SK-N-SH treated with all-trans-retinoic acid at 6 μM for 48 hours (cell line): Measurements from ENCODE around the gene SSRP1.

Source experiments
- ATAC-seq: fragments of 200-7000 bp; cut with Tn5 transposase; 3 replicates; pipeline ENCODE4 v1.9.1; 2020; ENCODE audit warnings: mild to moderate bottlenecking, moderate library complexity
- ARNTL ChIP-seq: fragments of 450-650 bp; formaldehyde crosslinking; IDR thresholded peaks from 2 replicates; pipeline ENCODE4 v1.5.0; 2020; ENCODE audit warnings: low read depth, mild to moderate bottlenecking, moderate library complexity, borderline replicate concordance
- BACH2 ChIP-seq: fragments of 250-450 bp; sonication (Bioruptor Pico); IDR thresholded peaks from 2 replicates; pipeline ENCODE4 v1.9.0; 2021; ENCODE audit warnings: mild to moderate bottlenecking, borderline replicate concordance
- CREB5 ChIP-seq: fragments of 250-450 bp; sonication (Bioruptor Pico); IDR thresholded peaks from 2 replicates; pipeline ENCODE4 v1.5.1; 2020; ENCODE audit warnings: low read depth, mild to moderate bottlenecking, moderate library complexity
- CSDC2 ChIP-seq: fragments of 250-450 bp; sonication (Bioruptor Pico); IDR thresholded peaks from 2 replicates; pipeline ENCODE4 v1.5.0; 2020; ENCODE audit warnings: mild to moderate bottlenecking, moderate library complexity
- CSRNP3 ChIP-seq: fragments of 250-450 bp; sonication (Bioruptor Pico); IDR thresholded peaks from 2 replicates; pipeline ENCODE4 v1.5.1; 2021; ENCODE audit warnings: mild to moderate bottlenecking, moderate library complexity
- ESRRG ChIP-seq: fragments of 250-450 bp; sonication (Bioruptor Pico); IDR thresholded peaks from 2 replicates; pipeline ENCODE4 v1.6.1; 2021; ENCODE audit warnings: mild to moderate bottlenecking
- GLIS3 ChIP-seq: fragments of 250-450 bp; sonication (Bioruptor Pico); IDR thresholded peaks from 2 replicates; pipeline ENCODE4 v1.5.0; 2020; ENCODE audit warnings: mild to moderate bottlenecking, moderate library complexity
- ISL1 ChIP-seq: fragments of 250-450 bp; sonication (Bioruptor Pico); IDR thresholded peaks from 2 replicates; pipeline ENCODE4 v2.1.2; 2022; ENCODE audit warnings: mild to moderate bottlenecking, moderate library complexity
- OSR1 ChIP-seq: fragments of 250-450 bp; sonication (Bioruptor Pico); IDR thresholded peaks from 2 replicates; pipeline ENCODE4 v1.8.0; 2022; ENCODE audit warnings: moderate library complexity, mild to moderate bottlenecking, inconsistent platforms
- PATZ1 ChIP-seq: fragments of 250-450 bp; sonication (Bioruptor Pico); IDR thresholded peaks from 2 replicates; pipeline ENCODE4 v1.8.0; 2020; ENCODE audit warnings: mild to moderate bottlenecking, moderate library complexity, borderline replicate concordance
- PPARA ChIP-seq: fragments of 250-450 bp; sonication (Bioruptor Pico); IDR thresholded peaks from 2 replicates; pipeline ENCODE4 v1.5.0; 2020; ENCODE audit warnings: mild to moderate bottlenecking, borderline replicate concordance
- RARB ChIP-seq: fragments of 250-450 bp; sonication (Bioruptor Pico); IDR thresholded peaks from 2 replicates; pipeline ENCODE4 v1.8.0; 2021; ENCODE audit warnings: mild to moderate bottlenecking, moderate library complexity
- SNAI2 ChIP-seq: fragments of 250-450 bp; sonication (Bioruptor Pico); IDR thresholded peaks from 2 replicates; pipeline ENCODE4 v1.5.0; 2020; ENCODE audit warnings: mild to moderate bottlenecking, moderate library complexity
- TCF4 ChIP-seq: fragments of 250-450 bp; sonication (Bioruptor Pico); IDR thresholded peaks from 2 replicates; pipeline ENCODE4 v1.8.0; 2021; ENCODE audit warnings: mild to moderate bottlenecking, moderate library complexity, borderline replicate concordance
- TOX ChIP-seq: fragments of 250-450 bp; sonication (Bioruptor Pico); IDR thresholded peaks from 2 replicates; pipeline ENCODE4 v1.8.0; 2021; ENCODE audit warnings: mild to moderate bottlenecking, moderate library complexity, borderline replicate concordance
- TSHZ2 ChIP-seq: fragments of 250-450 bp; sonication (Bioruptor Pico); IDR thresholded peaks from 2 replicates; pipeline ENCODE4 v1.5.0; 2020; ENCODE audit warnings: mild to moderate bottlenecking, moderate library complexity
- ZFP3 ChIP-seq: fragments of 250-450 bp; sonication (Bioruptor Pico); IDR thresholded peaks from 2 replicates; pipeline ENCODE4 v1.5.0; 2020; ENCODE audit warnings: mild to moderate bottlenecking, moderate library complexity
- ZFP30 ChIP-seq: fragments of 450-650 bp; formaldehyde crosslinking; IDR thresholded peaks from 2 replicates; pipeline ENCODE4 v1.5.0; 2022; ENCODE audit warnings: mild to moderate bottlenecking, moderate library complexity
- ZNF565 ChIP-seq: fragments of 450-650 bp; formaldehyde crosslinking; conservative IDR thresholded peaks from 2 replicates; pipeline ENCODE4 v1.5.0; 2020; ENCODE audit warnings: low read depth, mild to moderate bottlenecking, moderate library complexity
- ZNF70 ChIP-seq: fragments of 450-650 bp; formaldehyde crosslinking; IDR thresholded peaks from 2 replicates; pipeline ENCODE4 v1.5.0; 2020; ENCODE audit warnings: mild to moderate bottlenecking, moderate library complexity
- ZNF8 ChIP-seq: fragments of 450-650 bp; formaldehyde crosslinking; IDR thresholded peaks from 2 replicates; pipeline ENCODE4 v1.5.0; 2020; ENCODE audit warnings: mild to moderate bottlenecking, moderate library complexity

Gene SSRP1

GRCh38 chr11:57354699-57355098 lies 19.0 kb upstream of the SSRP1 start:
- no peak for ATAC-seq

GRCh38 chr11:57353852-57354251 lies 18.2 kb upstream of the SSRP1 start:
- no peak for ATAC-seq
- TF ChIP-seq GLIS3 (CRISPR knock-in tag) (no peak), ZFP3 (CRISPR knock-in tag) (no peak), ZNF8 (CRISPR knock-in tag) (no peak), TOX (CRISPR knock-in tag) (no peak), ZNF565 (CRISPR knock-in tag) (no peak), PATZ1 (no peak), CSDC2 (no peak), OSR1 (no peak), CSRNP3 (CRISPR knock-in tag) (no peak), PPARA (CRISPR knock-in tag) (no peak), CREB5 (no peak), TSHZ2 (no peak), SNAI2 (CRISPR knock-in tag) (no peak)

More at GRCh38 chr11:57354699-57355098, 19.0 kb upstream of the SSRP1 start:
- TF ChIP-seq TCF4 (CRISPR knock-in tag) (no peak), CSRNP3 (CRISPR knock-in tag) (no peak), ARNTL (CRISPR knock-in tag) (no peak), PPARA (CRISPR knock-in tag) (no peak)

- TF ChIP-seq CREB5 = no peak
- no peak for TF ChIP-seq ZNF70 (CRISPR knock-in tag)
- TF ChIP-seq PATZ1 = no peak
- no peak for TF ChIP-seq TSHZ2
- TF ChIP-seq BACH2 (CRISPR knock-in tag) = no peak
- no peak for TF ChIP-seq ZNF565 (CRISPR knock-in tag)
- no peak for TF ChIP-seq ZNF8 (CRISPR knock-in tag)
- no peak for TF ChIP-seq RARB (CRISPR knock-in tag)
- TF ChIP-seq ISL1 (CRISPR knock-in tag) = no peak
- TF ChIP-seq OSR1 = no peak
- no peak for TF ChIP-seq SNAI2 (CRISPR knock-in tag)
- no peak for TF ChIP-seq CSDC2
- TF ChIP-seq ESRRG (CRISPR knock-in tag) = no peak
- TF ChIP-seq ARNTL (CRISPR knock-in tag) = no peak
- TF ChIP-seq TCF4 (CRISPR knock-in tag) = no peak
- TF ChIP-seq ZFP3 (CRISPR knock-in tag) = no peak
- TF ChIP-seq ZFP30 (CRISPR knock-in tag) = no peak
Observed at GRCh38 chr11:57353446-57353845, 17.8 kb upstream of the SSRP1 start.

More at GRCh38 chr11:57353446-57353845, 17.8 kb upstream of the SSRP1 start:
- ATAC-seq = no peak
